NCI-H146 treated with DMSO at 0.1 percent for 48 hours (cell line): Measurements from ENCODE around the gene SLFN12.
"Not testable (repeated sequence)": the region's sequence is repeated elsewhere in the genome, so short reads cannot be mapped to it uniquely, and the experiment has no call there.

Experiments used
- DNase-seq: peaks from one replicate; lab custom pipeline; 2025; ENCODE audit not compliant: unreplicated experiment; lab: John Stamatoyannopoulos, UW

Gene SLFN12

DNA sequence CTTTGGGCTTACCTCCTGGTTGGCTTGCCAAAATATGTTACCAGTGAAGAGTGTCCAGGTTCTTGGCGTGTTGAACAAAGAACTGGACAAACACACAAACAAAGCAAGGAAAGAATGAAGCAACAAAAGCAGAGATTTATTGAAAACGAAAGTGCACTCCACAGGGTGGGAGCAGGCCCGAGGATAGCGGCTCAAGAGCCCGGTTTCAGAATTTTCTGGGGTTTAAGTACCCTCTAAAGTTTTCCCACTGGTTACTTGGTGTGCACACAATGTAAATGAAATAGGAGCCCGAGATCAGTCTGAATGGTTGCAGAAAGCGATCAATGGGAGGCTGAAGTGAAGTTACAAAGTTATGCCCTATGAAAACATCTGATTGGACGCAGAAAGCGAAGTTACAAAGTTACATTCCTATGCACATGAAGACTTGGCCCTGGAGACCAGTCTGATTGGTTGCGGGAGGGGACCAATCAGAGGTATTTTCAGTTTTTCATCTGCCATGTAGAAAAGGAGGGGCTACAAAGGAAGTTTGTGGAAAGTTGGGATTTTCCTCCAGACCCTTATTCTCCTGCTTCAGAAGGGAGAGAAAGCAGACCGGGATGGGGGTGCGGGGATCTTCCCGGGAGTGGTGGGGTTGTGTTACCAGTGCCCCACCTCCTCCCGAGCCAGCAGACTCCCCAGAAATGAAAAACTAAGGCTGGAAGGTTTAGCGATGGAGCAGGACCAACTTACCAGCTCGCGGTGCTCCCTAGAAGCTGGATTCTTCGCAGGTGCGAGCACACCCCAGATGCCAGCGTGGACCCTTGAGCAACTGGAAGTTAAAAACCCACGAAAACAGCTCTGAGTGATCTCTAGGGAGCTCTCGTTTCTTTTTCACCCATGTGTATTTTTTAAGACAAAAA is at the start of gene SLFN12:
TSS of gene SLFN12 (minus strand) at position 325 of the 899 bp plus-strand sequence. CDS start 9,472 bp downstream, outside the sequence.
- DNase-seq = no peak

DNA sequence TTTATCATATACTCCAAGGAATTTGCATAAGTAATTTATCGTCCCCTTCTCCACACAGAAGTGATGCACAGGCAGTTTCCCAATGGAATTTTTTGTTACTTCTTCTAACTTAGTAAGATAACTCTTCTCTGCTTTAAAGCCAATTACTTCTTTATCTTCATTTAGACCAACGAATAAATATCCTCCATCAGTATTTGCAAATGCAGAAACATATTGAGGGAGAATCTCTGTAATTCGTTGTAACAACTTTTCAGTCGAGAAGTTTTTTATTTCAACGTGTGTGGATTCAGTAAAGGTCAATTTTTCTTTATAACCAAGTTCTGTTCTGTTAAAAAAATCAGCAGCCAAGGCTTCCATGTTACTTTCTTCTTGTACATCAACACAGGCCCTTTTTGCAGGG is 47.0 kb upstream of the SLFN12 start:
- DNase-seq = no peak

DNA sequence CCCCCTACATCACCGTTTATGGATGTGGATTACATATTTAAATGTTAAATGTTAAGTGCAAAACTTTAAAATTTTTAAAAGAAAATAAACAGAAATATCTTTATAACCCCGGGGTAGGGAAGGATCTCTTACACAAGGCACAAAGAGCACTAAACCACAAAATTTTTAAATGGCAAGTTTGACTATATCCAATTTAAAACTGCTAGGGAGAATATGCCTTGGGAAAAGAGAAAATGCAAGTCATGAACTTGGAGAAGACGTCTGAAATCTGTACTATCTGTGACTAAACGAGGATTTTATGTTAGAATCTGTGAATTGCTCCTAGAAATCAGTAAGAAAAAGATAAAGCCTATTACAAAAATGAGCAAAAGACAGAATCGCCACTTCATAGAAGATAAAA is 44.9 kb upstream of the SLFN12 start:
- DNase-seq = no peak

DNA sequence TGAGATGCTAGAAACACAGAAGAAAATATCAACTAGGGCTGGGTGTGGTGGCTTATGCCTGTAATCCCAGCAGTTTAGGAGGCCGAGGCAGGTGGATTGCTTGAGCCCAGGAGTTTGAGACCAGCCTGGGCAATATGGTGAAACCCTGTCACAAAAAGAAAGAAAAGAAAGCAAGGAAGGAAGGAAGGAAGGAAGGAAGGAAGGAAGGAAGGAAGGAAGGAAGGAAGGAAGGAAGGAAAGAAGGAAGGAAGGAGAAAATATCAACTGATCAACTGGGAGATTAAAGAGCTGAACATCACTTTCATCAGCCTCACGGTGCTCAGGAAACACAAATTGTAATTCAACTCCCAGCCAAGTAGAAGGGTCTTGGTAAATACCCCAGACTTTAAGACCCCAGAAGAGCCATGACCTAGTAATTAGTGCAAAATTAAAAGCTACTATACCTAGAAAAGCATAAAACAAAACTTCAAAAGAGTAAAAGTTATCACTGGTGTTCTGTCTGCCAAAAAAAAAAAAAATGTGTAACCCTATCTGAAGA is 44.1 kb upstream of the SLFN12 start:
- no peak for DNase-seq

DNA sequence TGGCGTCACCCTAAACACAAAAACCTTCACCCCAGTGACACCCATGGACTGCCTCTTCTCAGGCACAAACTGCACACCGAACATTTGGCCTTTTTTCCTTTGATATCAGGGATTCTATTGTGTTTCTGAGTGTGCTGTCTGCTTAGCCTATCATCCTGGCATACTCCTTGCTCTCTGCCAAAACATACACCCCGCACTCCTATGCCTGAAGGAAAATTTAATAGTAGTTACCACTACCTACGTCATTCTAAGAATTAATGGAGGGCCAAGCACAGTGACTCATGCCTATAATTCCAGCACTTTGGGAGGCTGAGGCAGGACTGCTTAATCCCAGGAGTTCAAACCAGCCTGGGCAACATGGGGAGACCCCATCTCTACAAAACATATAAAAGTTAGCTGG is 36.2 kb upstream of the SLFN12 start:
- DNase-seq = no peak

DNA sequence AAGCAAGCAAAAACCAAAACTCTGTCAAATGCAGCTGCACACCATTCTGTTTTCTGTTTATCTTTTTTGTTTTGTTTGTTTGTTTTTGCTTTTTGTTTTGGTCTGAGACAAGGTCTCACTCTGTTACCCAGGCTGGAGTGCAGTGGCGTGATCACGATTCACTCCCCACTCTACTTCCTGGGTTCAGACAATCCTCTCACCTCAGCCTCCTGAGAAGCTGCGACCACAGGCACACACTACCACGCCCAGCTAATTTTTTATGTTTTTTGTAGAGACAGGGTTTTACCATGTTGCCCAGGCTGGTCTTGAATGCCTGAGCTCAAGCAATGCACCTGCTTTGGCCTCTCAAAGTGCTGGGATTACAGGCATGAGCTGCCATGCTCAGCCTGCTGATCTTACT is 35.5 kb upstream of the SLFN12 start:
- DNase-seq = no peak

DNA sequence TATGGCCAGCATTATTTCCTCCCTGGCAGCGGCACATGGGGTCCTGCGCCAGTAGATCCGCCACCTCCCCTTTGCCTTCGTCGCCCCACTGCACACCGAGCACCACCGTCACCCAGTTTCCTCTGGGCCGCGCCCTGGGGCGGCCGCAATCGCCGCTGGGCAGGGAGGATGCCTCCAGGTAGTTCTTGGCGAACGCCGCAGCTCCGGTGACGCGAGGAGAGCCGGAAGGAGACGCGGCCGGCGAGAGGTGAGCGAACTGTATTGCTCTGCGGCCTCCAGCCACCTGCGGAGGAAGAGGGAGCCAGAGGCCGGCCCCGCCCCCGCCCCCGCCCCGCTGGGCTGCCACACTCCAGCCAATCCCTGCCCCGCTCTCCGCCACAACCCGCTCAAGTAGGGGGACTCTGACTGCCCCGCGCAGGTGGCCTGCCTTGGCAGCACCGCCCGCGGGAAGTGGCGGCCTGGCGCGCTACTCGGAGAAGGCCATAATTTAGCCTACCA is 28.1 kb upstream of the SLFN12 start:
- peak; percentile 1 for DNase-seq

DNA sequence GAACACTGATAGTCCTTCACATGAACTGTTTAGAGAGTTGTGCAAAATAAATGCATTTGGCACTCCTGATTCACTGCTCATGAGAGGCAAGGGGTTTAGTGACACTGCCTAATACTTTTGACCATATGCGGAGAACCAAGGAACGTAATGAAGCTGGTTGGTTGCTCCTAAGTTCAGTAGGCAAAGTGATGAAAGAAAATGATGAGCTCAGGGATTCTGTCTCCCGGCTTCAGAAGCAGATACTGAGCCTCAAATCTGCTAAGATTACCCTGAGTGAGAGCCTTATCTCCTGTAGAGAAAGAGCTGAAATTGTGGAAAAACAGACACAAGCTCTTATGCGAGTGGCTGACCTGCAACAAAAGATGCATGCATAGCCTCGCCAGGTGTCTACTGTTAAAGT is 21.7 kb upstream of the SLFN12 start:
- not testable (repeated sequence) for DNase-seq

DNA sequence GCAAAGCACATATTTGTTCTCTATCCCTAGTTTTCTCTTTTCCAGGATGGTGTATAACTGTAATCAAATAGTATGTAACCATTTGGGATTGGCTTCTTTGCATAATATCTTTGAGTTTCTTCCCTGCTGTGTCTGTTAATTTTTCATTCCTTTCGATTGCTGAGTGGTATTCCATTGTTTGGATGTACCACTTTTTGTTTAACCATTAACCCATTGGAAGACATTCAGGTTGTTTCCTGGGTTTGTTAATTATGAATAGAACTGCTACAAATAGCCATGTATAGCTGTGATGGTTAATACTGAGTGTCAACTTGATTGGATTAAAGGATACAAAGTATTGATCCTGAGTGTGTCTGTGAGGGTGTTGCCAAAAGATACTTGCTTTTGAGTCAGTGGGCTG is 20.9 kb upstream of the SLFN12 start:
- no peak for DNase-seq

DNA sequence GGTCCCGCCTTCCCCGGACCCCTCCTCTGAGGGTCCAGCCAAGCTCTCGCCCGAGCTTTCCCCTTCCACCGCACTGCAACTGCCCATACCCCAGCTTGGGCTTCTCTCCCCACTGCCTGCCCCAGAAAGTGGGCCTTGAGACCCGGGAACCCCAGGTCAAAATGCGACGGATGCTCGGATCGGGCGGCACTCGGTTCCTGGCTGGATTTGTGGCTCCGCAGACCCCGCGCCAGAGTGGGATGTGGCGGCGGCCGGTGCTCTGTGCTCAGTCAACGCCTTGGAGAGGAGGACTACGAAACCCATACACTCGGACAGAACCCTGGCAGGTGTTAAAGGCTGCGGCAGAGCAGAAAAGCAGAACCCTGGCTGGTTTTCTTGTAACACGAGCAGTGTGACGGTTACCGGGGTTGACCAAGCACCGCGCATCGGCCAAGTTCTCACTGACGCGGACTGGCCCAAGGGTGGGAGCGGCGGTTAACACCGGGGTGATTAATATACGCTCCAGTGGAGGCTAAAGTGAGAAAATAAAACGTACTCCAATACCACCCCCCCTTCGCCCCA is 17.2 kb upstream of the SLFN12 start:
- no peak for DNase-seq

DNA sequence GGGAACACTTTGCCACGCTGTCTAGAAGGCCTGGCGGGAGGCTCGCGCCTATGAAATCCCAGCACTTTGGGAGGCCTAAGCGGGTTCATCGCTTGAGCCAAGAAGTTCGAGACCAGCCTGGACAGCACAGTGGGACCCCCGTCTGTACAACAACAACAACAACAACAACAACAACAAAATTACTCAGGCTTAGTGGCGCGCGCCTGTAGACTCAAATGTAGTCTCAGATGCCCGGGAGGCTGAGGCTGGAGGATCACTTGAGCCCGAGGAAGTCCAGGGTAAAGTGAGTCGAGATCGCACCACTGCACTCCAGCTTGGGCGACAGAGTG is 16.6 kb upstream of the SLFN12 start:
- DNase-seq = no peak

DNA sequence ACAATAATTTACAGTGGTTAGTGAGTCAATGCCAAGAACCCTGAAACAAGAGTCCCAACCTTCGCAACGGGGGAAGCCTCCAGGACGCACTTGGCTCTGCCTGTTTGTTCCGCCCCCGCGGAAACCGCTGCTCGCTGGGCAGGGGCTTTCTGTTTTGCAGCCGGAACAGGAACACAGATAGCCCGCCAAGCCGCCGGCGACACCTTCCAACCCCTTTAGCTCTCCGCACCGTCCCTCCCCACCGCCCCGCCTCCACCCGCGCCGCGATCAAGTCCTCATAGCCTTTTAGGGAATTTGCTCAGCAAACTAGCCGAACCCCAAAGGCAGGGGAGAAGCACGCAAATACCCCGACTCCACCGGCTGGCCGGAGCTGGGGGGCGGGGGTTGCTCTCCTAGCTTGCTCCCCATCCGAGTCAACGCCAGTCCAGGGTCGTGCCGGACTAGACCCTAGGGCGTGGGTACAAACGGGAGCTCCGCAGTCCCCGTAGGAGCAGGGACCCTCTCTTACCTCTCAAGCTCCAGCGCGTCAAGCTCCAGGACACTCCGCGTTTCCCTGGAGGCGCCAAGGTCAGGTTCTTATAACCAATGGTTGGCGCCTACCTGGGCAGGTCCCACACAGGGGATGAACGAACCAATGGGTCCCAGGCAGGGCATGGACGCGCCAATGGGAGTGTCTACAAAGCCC is 16.1 kb upstream of the SLFN12 start, which contains the start of gene SLFN13:
TSS of gene SLFN13 (minus strand) at position 553 of the 685 bp plus-strand sequence. CDS start 3,086 bp downstream, outside the sequence.
- DNase-seq = no peak

DNA sequence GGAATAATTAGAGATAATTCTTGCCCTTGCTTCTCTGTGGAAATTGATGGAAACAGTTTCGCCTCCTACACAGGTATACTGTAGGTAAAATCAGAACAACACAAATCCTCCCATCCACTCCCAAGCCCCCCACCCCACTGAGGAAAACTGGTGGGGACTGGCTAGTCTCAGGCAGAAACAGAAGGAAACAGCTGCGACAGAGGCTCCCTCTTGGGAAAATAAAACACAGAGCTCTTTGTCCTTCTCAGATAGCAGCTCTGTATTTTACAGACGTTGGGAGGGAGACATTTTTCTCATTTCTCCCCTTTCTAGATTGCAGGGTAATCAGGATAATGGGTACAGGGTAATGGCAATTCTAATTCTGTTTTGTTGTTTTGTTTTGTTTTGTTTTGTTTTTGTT is 15.2 kb upstream of the SLFN12 start:
- DNase-seq = no peak

DNA sequence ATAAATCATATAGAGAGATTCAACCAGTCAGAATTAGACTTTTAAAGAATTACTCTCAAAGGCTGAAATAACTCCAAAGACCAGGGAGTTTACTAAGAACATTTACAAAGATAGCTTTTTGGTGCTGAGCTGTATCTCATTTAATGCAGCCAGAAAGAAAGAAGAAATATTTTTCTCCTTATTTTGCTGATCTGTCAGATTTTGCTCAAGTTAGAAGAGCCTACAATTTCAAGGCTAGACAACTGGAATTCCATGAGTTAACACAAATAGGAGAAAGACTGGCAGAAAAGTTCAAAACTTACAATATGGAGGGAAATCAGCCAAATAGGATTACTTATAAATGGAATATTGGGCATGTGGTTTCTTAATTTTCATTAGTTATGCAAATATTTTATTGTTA is 6.1 kb upstream of the SLFN12 start:
- DNase-seq = no peak

DNA sequence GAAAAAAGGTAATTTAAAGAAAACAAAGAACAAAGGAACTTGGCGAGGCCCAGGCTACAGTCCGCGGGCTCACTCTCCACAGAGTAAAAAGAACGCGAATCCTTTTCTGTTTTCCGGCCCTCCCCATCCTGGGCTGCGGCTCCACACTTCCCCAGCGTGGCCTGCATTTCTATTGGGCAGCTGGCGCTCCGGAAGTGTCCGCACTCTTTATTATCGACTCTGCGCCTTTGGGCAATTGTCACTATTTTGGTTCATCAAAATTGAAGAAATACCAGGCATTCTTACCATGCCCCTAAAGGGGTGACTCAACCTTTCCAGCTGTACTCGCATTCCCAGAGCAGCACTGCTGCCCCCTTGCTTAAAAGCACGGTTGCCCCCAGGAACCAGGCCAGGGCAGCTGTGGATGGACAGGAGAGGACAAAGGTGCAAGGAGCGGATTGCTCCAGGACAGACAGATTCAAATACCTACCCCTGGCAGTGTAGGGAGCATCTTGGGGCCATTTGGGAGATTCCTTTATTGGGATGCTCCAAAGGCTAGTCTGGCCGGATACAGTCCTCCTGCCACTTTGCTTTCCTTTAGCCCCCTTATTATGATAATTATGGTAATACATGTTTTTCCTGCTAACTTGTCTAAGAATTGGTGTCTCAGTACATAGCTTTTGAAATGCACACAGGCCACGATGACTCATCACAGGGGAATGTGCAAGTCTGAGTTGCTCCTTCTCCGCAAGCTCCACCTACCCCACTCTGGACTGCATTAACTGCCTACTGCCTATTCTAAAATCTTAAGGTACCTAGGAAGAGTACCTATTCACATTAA is 985 bp upstream of the SLFN12 start:
- no peak for DNase-seq

DNA sequence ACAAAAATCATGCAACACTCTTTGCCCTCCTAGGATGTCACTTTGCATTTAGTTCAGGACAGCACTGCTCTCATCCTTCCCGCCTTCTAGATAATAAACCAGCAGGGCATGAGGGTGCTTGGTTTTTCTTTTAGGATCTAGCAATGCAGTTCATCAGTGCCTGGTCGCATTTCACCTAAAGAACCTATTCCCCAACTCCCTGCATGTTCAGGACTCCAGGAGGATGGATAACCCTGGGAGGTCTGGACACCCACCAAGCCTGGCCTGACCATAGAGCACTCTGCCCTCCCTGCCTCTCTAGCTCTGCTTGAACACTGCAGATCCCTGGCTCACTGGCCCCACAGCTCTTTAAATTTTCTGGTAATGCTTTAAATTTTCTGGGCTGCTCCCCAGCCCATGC is 2.6 kb downstream of the SLFN12 start:
- DNase-seq = no peak

DNA sequence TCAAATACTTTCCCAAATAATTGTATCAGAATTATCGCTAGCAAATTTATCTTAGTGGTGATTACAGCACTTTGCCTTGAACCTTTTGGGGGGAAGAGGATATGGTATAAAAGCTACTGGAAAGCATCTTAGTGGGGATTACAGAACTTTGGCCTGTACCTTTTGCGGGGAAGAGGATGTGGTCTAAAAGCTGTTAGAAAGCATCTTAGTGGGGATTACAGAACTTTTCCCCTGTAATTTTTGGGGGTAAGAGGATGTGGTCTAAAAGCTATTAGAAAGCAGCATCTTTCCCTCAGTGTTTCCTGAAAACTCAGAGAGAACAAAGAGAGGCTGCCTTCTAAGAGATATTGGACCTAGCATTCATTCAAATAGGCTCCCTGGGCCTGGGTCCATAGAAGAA is 4.1 kb downstream of the SLFN12 start:
- DNase-seq = no peak

DNA sequence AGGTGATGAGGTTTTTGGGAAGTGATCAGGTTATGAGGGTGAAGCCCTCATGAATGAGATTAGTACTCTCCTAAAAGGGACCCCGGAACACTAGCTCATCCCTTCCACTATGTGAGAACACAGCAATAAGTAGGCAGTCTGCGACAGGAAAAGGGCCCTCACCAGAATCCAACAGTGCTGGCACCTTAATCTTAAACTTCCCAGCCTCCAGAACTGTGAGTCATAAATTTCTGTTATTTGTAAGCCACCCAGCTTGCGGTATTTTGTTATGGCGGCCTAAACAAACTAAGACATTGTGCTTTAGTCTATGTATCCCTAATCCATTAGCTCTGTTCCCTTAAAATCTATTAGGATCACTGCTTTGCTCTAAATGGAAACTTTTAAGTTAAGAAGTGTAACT is 8.5 kb downstream of the SLFN12 start:
- no peak for DNase-seq

DNA sequence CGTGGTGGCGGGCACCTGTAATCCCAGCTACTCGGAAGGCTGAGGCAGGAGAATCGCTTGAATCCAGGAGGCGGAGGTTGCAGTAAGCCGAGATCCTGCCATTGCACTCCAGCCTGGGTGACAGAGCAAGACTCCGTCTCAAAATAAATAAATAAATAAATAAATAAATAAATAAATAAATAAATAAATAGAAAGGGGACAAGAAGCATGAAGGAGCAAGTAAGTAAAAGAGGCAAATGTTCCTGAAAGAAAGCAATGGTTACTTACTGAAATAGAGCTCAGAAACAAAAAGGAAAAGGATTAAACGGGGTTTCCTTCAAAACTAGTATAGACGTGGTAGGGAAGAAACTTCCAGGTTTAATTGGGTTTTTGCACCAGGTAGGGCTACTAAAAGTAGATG is 11.2 kb downstream of the SLFN12 start:
- not testable (repeated sequence) for DNase-seq

DNA sequence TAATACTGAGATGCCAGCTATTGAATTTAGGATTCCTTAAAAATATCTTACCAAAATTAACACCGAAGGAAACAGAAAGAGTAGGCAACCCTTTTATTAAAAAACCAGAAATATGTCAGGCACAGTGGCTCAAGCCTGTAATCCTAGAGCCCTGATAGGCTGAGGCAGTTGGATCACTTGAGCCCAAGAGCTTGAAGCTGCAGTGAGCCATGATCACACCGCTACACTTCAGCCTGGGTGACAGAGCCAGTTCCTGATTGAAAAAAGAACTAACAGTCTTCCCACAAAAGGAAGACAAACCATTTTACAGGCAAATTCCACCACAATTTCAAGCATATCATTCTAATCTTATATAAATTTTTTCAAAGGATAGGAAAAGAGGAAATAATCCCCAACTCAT is 15.6 kb downstream of the SLFN12 start:
- DNase-seq = no peak

DNA sequence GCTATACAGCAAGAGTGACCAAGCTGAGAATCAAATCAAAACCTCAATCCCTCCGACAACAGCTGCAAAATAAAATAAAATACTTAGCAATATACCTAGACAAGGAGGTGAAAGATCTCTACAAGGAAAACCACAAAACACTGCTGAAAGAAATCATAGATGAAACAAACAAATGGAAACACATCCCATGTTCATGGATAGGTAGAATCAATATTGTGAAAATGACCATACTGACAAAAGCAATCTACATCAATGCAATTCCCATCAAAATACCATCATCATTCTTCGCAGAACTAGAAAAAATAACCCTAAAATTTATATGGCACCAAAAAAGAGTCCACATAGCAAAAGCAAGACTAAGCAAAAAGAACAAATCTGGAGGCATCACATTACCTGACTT is 17.6 kb downstream of the SLFN12 start:
- DNase-seq = not testable (repeated sequence)
